ENCODE results near the gene SWAP70. TPM values are rescaled to one million over a fixed set of nuclear protein-coding genes. Genes with fewer than 3 reads are reported as not detected.
A peak's percentile ranks its signal among the peaks of the same experiment; 100 is the strongest.

SWAP70 gene
- total and polyA plus RNA-seq, 2 of the 8 experiments (the other 6 are each of a cell fraction or from before 2014, with no cell fraction given): 14.8 to 37.5 TPM

DNA sequence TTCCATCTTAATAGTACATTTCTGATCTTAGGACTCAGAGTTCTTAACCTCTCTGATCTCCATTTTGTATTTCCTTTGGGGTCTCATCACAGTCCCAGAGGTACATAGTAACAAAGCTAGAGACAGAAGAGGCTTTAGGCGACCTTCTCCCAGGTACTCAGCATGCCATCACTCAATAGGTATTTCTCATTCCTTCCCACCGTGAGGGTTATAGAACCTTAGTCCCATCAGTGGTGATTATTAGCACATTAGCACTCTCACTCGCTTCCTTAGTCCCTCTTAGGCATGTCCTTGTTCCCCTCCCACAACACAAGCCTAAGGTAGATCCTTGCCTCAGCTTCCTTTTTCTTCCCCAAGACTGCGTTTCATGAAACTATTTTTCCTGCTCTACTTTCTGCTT is 14.7 kb downstream of the SWAP70 start:
- peak overlapping the region; percentile 82 for H2BK12ac ChIP-seq (ENCODE audit: low read depth, low read length)
- TF ChIP-seq POLR2AphosphoS5 (IDR thresholded peaks at IDR 0.05; ENCODE audit: low read depth, low read length): no peak
- TF ChIP-seq E2F6 (IDR thresholded peaks at IDR 0.05): no peak

More for the DNA sequence above, 14.7 kb downstream of the SWAP70 start:
- Histone ChIP-seq H4K5ac (ENCODE audit: insufficient read length, low read depth, low read length) (no peak overlapping the region), H2BK20ac (ENCODE audit: low read length) (peak overlapping the region; percentile 73; the same call in 1 of the 2 replicates), H3K36me3 (ENCODE audit: control insufficient read depth in 2 of 4, insufficient read depth in 4 of 4, low read length in 3 of 4) (no peaks in the 10 kb centered on the region), H3K4me2 (ENCODE audit: insufficient read depth in 1 of 2, low read depth in 2 of 2, low read length in 2 of 2) (peak overlapping the region; percentile 36 to 48; a peak in 3 of 4 replicates), H3K27ac (ENCODE audit: low read depth, low read length) (no peak overlapping the region), H3K4ac (replicated peaks; ENCODE audit: insufficient read length, low read depth, low read length) (peak overlapping the region; percentile 24), H3K56ac (replicated peaks; ENCODE audit: insufficient read length, low read depth, low read length) (no peak overlapping the region), H3K4me1 (replicated peaks in 1 of 4; ENCODE audit: control insufficient read depth in 3 of 4, insufficient read depth in 4 of 4, low read length in 3 of 4) (peaks cover 1 to 22% (median 11%) of the 10 kb centered on the region in 4 experiments; a peak in 5 of 7 replicates), H2AK5ac (ENCODE audit: low read depth, low read length) (peak overlapping the region; percentile 95; the same call in 1 of the 2 replicates), H3K79me1 (ENCODE audit: low read depth, low read length) (peaks cover 13% of the 10 kb centered on the region), H4K91ac (replicated peaks; ENCODE audit: insufficient read length, low read length) (no peak overlapping the region), H2BK5ac (ENCODE audit: low read depth, low read length) (no peak overlapping the region; the same call in 1 of the 2 replicates), H3K9ac (replicated peaks in 1 of 4; ENCODE audit: extremely low read depth in 1 of 4, low read depth in 3 of 4, low read length in 3 of 4) (no peak overlapping the region), H3K18ac (ENCODE audit: extremely low read depth, low read length) (peak overlapping the region; percentile 75), H4K20me1 (replicated peaks in 1 of 2; ENCODE audit: control insufficient read depth in 1 of 2, insufficient read depth in 2 of 2, low read length in 2 of 2) (peaks cover 2 to 4% of the 10 kb centered on the region in 2 experiments), H2BK15ac (ENCODE audit: low read length) (peak overlapping the region; percentile 94), H3K4me3 (ENCODE audit: extremely low read depth in 1 of 4, insufficient read depth in 2 of 4, low read depth in 3 of 4, low read length in 4 of 4) (no peak overlapping the region), H2AFZ (ENCODE audit: low read length) (no peak overlapping the region), H4K8ac (ENCODE audit: extremely low read depth, insufficient read depth, low read length) (no peak overlapping the region), H3K14ac (ENCODE audit: insufficient read length) (no peak overlapping the region), H3K27me3 (replicated peaks in 1 of 4; ENCODE audit: control insufficient read depth in 3 of 4, extremely low read depth in 1 of 4, insufficient read depth in 3 of 4, low read length in 3 of 4) (no peaks in the 10 kb centered on the region), H3K23ac (ENCODE audit: insufficient read length) (no peak overlapping the region), H3K79me2 (ENCODE audit: control insufficient read depth in 1 of 2, insufficient read depth in 2 of 2, low read length in 2 of 2) (peaks cover 10 to 67% of the 10 kb centered on the region in 2 experiments), H3K23me2 (ENCODE audit: low read depth, low read length) (peaks cover 4% of the 10 kb centered on the region; the same call in 1 of the 2 replicates), H2BK120ac (replicated peaks; ENCODE audit: low read depth, low read length) (no peak overlapping the region), H3K9me3 (ENCODE audit: insufficient read depth in 2 of 2, low read depth in 1 of 2, low read length in 1 of 2) (no peaks in the 10 kb centered on the region)
- DNase-seq (ENCODE audit: low read depth in 1 of 2, low spot score in 2 of 2) (no peak), FAIRE-seq (peak; percentile 68)
- WGBS, 2 experiments (ENCODE audit: extremely low coverage in 1 of 2, insufficient coverage in 1 of 2, insufficient read length in 1 of 2, insufficient replicate concordance in 2 of 2, low coverage in 1 of 2, low lambda C conversion rate in 2 of 2, missing lambda C conversion rate in 1 of 2): 66% methylated on average over 4 of the region's 4 CpGs; no CpG with 5 or more reads in 1 of the 2 experiments
- CTCF ChIA-PET (ENCODE audit: partially characterized antibody): interaction anchor here (1.1 to 1.8 kb wide), 4 partner anchors 61 to 77 kb away, joined by 3 to 4 read pairs (median 4); no protein-coding TSS in a partner anchor
- POLR2A ChIA-PET (ENCODE audit: partially characterized antibody): interaction anchor here (1.0 to 1.6 kb wide), 4 partner anchors 8 to 36 kb away, joined by 3 to 5 read pairs (median 4); partner anchors contain the start of gene SWAP70
